ENCODE data around the gene PHETA2.

GRCh38 chr22:42078469-42079318 is 4.6 kb downstream of the PHETA2 start:
- TF ChIP-seq TEAD1 (CRISPR knock-in tag; IDR thresholded peaks at IDR 0.05) (no peak), MAX (CRISPR knock-in tag; IDR thresholded peaks at IDR 0.05) (no peak), MXD4 (CRISPR knock-in tag; IDR thresholded peaks at IDR 0.05; ENCODE audit: borderline replicate concordance) (no peak), CTCF (IDR thresholded peaks at IDR 0.05) (no peak)

Data from WTC11 (cell line).